ENCODE data around the gene LY6G5B. TPM values are rescaled to one million over a fixed set of nuclear protein-coding genes. Genes with fewer than 3 reads are reported as not detected.
A peak's percentile ranks its signal among the peaks of the same experiment; 100 is the strongest.

LY6G5B gene
- total and polyA plus RNA-seq, 2 donors (not counting 1 experiment from before 2014, with no cell fraction given): 2.0 to 2.8 TPM

GRCh38 chr6:31662124-31662723 is 7.6 kb upstream of the LY6G5B start:
- no peaks in the 10 kb centered on the region for H3K9me3 ChIP-seq (ENCODE audit: control insufficient read depth, insufficient read depth, low read depth, low read length)
- H3K79me2 ChIP-seq (ENCODE audit: control insufficient read depth, insufficient read depth, low read length): peaks cover 51% of the 10 kb centered on the region
- H3K9ac ChIP-seq (ENCODE audit: insufficient read depth, low read length): no peak overlapping the region
- no peak overlapping the region for H3K4me2 ChIP-seq (ENCODE audit: extremely low read depth, insufficient read depth, low read length)
- no peaks in the 10 kb centered on the region for H3K27me3 ChIP-seq (ENCODE audit: control insufficient read depth, insufficient read depth, low read length)
- no peak for DNase-seq (ENCODE audit: low read depth in 2 of 2)
- H3K36me3 ChIP-seq (ENCODE audit: control insufficient read depth, insufficient read depth, low read length): peaks cover 7% of the 10 kb centered on the region
- H3K4me1 ChIP-seq (ENCODE audit: control insufficient read depth, extremely low read depth, insufficient read depth, low read length): peaks cover 24% of the 10 kb centered on the region
- no peak overlapping the region for H3K27ac ChIP-seq (ENCODE audit: insufficient read depth, low read length)
- no peak for TF ChIP-seq CTCF (conservative IDR thresholded peaks at IDR 0.05 in 1 of 2, IDR thresholded peaks at IDR 0.05 in 1 of 2; ENCODE audit: low read depth in 1 of 2, low read length in 2 of 2)
- no peak for TF ChIP-seq EZH2 (IDR thresholded peaks at IDR 0.05; ENCODE audit: low read length, missing control alignments)
- no peak overlapping the region for H3K4me3 ChIP-seq (replicated peaks in 1 of 4; ENCODE audit: control extremely low read depth in 1 of 4, insufficient read depth in 1 of 4, low read depth in 3 of 4, low read length in 4 of 4)
- H4K20me1 ChIP-seq (ENCODE audit: control insufficient read depth, extremely low read depth, insufficient read depth, low read length): no peaks in the 10 kb centered on the region
- H2AFZ ChIP-seq (ENCODE audit: low read length): no peak overlapping the region

- H3K36me3 ChIP-seq (ENCODE audit: control insufficient read depth, insufficient read depth, low read length): peaks cover 7% of the 10 kb centered on the region
- peak overlapping the region; percentile 87 for H3K27ac ChIP-seq (ENCODE audit: insufficient read depth, low read length)
These were observed 6.4 kb upstream of the LY6G5B start for GRCh38 chr6:31663126-31663960.

More at GRCh38 chr6:31663126-31663960, 6.4 kb upstream of the LY6G5B start:
- Histone ChIP-seq H4K20me1 (ENCODE audit: control insufficient read depth, extremely low read depth, insufficient read depth, low read length) (no peaks in the 10 kb centered on the region), H3K79me2 (ENCODE audit: control insufficient read depth, insufficient read depth, low read length) (peaks cover 56% of the 10 kb centered on the region), H3K4me1 (ENCODE audit: control insufficient read depth, extremely low read depth, insufficient read depth, low read length) (peaks cover 24% of the 10 kb centered on the region), H3K4me3 (replicated peaks in 1 of 4; ENCODE audit: control extremely low read depth in 1 of 4, insufficient read depth in 1 of 4, low read depth in 3 of 4, low read length in 4 of 4) (peak overlapping the region; percentile 82 to 94 (median 86)), H3K27me3 (ENCODE audit: control insufficient read depth, insufficient read depth, low read length) (no peaks in the 10 kb centered on the region), H3K4me2 (ENCODE audit: extremely low read depth, insufficient read depth, low read length) (peak overlapping the region; percentile 95), H3K9me3 (ENCODE audit: control insufficient read depth, insufficient read depth, low read depth, low read length) (no peaks in the 10 kb centered on the region), H2AFZ (ENCODE audit: low read length) (no peak overlapping the region), H3K9ac (ENCODE audit: insufficient read depth, low read length) (peak overlapping the region; percentile 32)
- DNase-seq (ENCODE audit: low read depth in 2 of 2): peak; percentile 23 to 34
- no peak for TF ChIP-seq EZH2 (IDR thresholded peaks at IDR 0.05; ENCODE audit: low read length, missing control alignments)
- TF ChIP-seq CTCF (conservative IDR thresholded peaks at IDR 0.05 in 1 of 2, IDR thresholded peaks at IDR 0.05 in 1 of 2; ENCODE audit: low read depth in 1 of 2, low read length in 2 of 2): no peak
